ENCODE results near the gene ERI3.

- no peak for TF ChIP-seq CTCF (IDR thresholded peaks at IDR 0.05; ENCODE audit: poor library complexity)
- no peak for TF ChIP-seq EZH2 (IDR thresholded peaks at IDR 0.05; ENCODE audit: borderline replicate concordance)
These were observed 8.2 kb downstream of the ERI3 start for GRCh38 chr1:44346878-44347277.
